Breast epithelium (tissue), 3 donors: ENCODE data around the gene NEURL1.

Source experiments
- POLR2A ChIP-seq: fragments of 450-650 bp; IDR thresholded peaks from one replicate; pipeline ENCODE4 v1.6.1; 2016; ENCODE audit warnings: antibody characterized with exemption, mild to moderate bottlenecking, moderate library complexity
- TF ChIP-seq, protein P1 (sequence below), 3 donors: fragments of 450-650 bp; IDR thresholded peaks; one replicate each; pipeline ENCODE4 v1.5.1; 2016 to 2017; ENCODE audit warnings: antibody characterized with exemption in 3 of 3, mild to moderate bottlenecking in 3 of 3, moderate library complexity in 3 of 3

DNA sequence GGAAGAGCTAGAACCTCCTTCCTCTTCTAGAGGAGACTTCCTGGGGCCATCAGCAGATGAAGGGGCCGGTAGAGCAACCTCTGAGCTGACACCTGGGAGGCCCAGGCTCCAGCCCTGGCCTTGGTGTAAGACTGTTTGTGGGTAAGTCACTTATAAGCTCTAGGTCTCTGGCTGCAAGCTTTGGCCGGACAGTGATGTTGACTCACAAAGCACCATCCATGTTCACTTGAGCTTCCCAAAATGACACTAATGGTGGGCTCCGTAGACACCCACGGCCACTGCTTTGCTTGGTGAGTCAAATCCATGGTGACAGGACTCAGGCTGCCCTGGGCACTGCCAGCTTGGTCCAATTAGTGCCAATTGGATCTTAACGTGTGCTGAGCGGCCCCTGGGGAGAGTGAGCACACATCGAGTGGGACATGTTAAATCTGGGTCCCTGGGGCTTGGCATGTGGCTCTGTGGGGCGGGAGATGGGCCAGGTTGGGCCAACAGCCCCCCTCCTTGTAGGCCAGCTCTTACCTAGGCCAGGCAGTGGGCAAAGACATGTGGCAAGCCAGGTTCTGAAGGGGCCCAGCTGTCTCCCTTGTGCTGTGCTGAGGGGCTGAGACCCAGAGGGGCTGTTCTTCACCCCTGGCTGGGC lies 16.7 kb downstream of the NEURL1 start:
- TF ChIP-seq, protein P1, sequence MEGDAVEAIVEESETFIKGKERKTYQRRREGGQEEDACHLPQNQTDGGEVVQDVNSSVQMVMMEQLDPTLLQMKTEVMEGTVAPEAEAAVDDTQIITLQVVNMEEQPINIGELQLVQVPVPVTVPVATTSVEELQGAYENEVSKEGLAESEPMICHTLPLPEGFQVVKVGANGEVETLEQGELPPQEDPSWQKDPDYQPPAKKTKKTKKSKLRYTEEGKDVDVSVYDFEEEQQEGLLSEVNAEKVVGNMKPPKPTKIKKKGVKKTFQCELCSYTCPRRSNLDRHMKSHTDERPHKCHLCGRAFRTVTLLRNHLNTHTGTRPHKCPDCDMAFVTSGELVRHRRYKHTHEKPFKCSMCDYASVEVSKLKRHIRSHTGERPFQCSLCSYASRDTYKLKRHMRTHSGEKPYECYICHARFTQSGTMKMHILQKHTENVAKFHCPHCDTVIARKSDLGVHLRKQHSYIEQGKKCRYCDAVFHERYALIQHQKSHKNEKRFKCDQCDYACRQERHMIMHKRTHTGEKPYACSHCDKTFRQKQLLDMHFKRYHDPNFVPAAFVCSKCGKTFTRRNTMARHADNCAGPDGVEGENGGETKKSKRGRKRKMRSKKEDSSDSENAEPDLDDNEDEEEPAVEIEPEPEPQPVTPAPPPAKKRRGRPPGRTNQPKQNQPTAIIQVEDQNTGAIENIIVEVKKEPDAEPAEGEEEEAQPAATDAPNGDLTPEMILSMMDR (IDR thresholded peaks at IDR 0.05): no peak
- no peak for TF ChIP-seq POLR2A
